SK-N-MC (cell line): ENCODE results near the gene MRPL11.

Experiments used
- DNase-seq: peaks from one replicate; pipeline ENCODE4 v3.0.0-alpha.2; 2011; ENCODE audit warnings: low read depth, low spot score
- H3K27ac ChIP-seq: fragments of 200-600 bp; sonication (generic); 2 replicates; pipeline ENCODE4 v1.5.1; 2016; ENCODE audit warnings: mixed run types
- H3K36me3 ChIP-seq: fragments of 200-600 bp; sonication (generic); 2 replicates; pipeline ENCODE4 v1.6.1; 2017; ENCODE audit warnings: antibody characterized with exemption, low read length, mixed read lengths; ENCODE audit not compliant: insufficient read depth
- H3K4me3 ChIP-seq: fragments of 200-600 bp; sonication (generic); 2 replicates; pipeline ENCODE4 v1.5.1; 2016
- H3K9ac ChIP-seq: fragments of 200-600 bp; sonication (generic); 2 replicates; pipeline ENCODE4 v1.8.0; 2017; ENCODE audit warnings: mixed run types, mixed read lengths; ENCODE audit not compliant: insufficient read length
- H3K9me3 ChIP-seq: fragments of 200-600 bp; sonication (generic); 2 replicates; pipeline ENCODE4 v1.6.1; 2017; ENCODE audit warnings: low read depth, mild to moderate bottlenecking, antibody characterized with exemption, low read length, moderate library complexity, mixed read lengths
- EZH2 ChIP-seq: fragments of 200-600 bp; sonication (generic); IDR thresholded peaks from one replicate; pipeline ENCODE4 v1.6.1; 2017; ENCODE audit warnings: antibody characterized with exemption
- FOXP2 ChIP-seq: optimal IDR thresholded peaks from 2 replicates; pipeline ENCODE3; 2011; ENCODE audit warnings: mild to moderate bottlenecking, moderate library complexity; ENCODE audit not compliant: insufficient read depth; ENCODE audit errors: extremely low read length, control extremely low read depth
- POLR2AphosphoS5 ChIP-seq: IDR thresholded peaks from 2 replicates; pipeline ENCODE4 v1.6.1; 2012; ENCODE audit warnings: mild to moderate bottlenecking, low read depth, low read length, borderline replicate concordance

The MRPL11 gene

GRCh38 chr11:66393954-66394353, 44.7 kb downstream of the MRPL11 start:
- no peak overlapping the region for H3K9ac ChIP-seq
- DNase-seq: no peak
- no peaks in the 10 kb centered on the region for H3K36me3 ChIP-seq
- no peak overlapping the region for H3K4me3 ChIP-seq
- TF ChIP-seq EZH2: no peak
- no peak for TF ChIP-seq POLR2AphosphoS5
- TF ChIP-seq FOXP2: no peak
- H3K9me3 ChIP-seq: no peaks in the 10 kb centered on the region
- no peak overlapping the region for H3K27ac ChIP-seq

DNA sequence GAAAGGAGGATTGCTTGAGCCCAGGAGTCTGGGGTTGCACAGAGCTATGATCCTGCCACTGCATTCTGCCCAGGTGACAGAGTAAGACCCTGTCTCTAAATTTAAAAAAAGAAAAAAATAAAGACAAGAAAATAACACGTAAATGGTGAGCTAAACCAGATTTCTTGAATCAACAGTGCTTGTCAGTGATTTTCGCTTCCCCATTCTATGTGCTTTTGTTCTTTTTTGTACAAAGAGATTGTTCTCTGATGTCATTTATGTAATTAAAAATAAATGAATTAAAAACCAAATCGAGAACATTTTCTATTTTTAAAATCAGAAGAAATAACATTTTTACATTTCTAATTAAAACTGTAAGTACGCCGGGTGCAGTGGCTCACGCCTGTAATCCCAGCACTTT, 47.3 kb downstream of the MRPL11 start:
- DNase-seq: no peak
- H3K27ac ChIP-seq: no peak overlapping the region
- no peaks in the 10 kb centered on the region for H3K9me3 ChIP-seq
- H3K4me3 ChIP-seq: no peak overlapping the region
- no peak overlapping the region for H3K9ac ChIP-seq
- H3K36me3 ChIP-seq: no peaks in the 10 kb centered on the region
- TF ChIP-seq FOXP2 (no peak), EZH2 (no peak), POLR2AphosphoS5 (no peak)

DNA sequence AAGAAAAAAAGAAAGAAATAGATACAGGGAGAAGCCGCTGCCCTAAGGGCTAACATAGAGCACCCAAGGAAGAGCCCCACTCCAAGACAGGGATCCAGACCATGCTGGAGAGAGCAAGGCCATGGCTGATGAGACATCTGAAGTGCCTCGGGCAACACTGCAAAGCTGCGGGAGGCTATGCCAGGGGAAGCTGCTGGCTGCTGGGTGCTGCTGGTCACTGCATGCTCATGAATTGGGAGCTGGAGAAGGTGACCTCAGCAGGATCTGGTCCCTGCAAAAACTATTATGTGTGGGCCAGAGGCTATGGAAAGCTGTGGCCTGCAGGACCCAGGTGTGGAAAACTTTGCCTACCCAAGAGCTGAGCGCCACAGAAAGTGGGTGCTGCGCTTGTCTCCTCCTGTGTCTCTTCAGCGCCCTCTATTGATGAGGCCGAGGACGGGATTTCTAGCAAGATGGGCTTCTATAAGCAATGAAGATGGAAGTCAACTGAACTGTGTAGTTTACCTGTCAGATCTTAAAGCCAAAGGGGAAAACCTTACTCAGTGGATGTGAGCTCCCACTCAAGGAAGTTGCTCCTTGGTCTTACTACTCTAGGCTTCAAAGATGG, 49.8 kb downstream of the MRPL11 start:
- TF ChIP-seq POLR2AphosphoS5 (no peak), EZH2 (no peak), FOXP2 (no peak)
- Histone ChIP-seq H3K9ac (no peak overlapping the region), H3K9me3 (no peaks in the 10 kb centered on the region), H3K27ac (no peak overlapping the region), H3K36me3 (no peaks in the 10 kb centered on the region), H3K4me3 (no peak overlapping the region)
- DNase-seq: no peak

DNA sequence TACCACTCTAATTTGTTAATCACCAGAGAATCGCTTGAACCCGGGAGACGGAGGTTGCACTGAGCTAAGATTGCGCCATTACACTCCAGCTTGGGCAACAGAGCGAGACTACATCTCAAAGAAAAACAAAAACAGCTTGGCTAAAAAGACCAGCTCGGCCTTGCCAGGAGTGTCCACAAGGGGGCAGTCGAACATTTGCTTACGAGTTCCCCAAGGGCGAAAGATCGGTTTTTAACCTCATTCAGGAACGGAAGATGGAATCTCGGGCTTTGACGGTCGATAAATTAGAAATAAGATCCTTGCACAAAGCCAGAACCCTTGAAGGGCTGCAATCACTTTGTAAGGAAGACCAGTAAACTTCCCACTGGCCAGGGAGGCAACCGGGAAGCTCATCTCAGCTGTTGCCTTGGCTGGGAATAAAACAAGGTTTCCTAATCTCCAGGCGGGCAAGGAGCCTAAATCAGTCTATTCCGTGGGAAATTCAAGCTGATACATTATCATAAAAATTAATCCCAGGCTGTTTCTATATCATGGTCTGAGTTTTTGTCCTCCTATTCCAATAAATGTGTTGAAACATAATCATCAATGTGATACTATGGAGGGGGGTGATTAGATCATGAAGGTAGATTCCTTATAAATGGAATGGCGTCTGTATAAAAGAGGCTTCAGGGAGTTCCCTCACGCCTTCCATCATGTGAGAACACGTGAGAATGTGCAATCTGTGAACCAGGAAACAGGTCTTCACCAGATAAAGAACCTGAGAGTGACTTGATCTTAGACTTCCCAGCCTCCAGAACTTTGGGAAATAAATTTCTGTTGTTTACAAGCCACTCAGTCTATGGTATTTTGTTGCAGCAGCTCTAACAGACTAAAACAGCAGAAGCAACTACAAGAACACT, 52.2 kb downstream of the MRPL11 start:
- H3K9me3 ChIP-seq: no peaks in the 10 kb centered on the region
- H3K36me3 ChIP-seq: no peaks in the 10 kb centered on the region
- TF ChIP-seq EZH2 (no peak), FOXP2 (no peak), POLR2AphosphoS5 (no peak)
- peak overlapping the region; percentile 73 for H3K9ac ChIP-seq
- no peak overlapping the region for H3K27ac ChIP-seq
- H3K4me3 ChIP-seq: peak overlapping the region; percentile 78
- DNase-seq: peak; percentile 57
